ENCODE results near the gene HDAC4. TPM values are rescaled to one million over a fixed set of nuclear protein-coding genes. Genes with fewer than 3 reads are reported as not detected.

The HDAC4 gene
- total RNA-seq, 5 donors from 2014 or later (not counting 1 experiment from before 2014, with no cell fraction given): 44.8 to 80.2 (median 60.9) TPM

DNA sequence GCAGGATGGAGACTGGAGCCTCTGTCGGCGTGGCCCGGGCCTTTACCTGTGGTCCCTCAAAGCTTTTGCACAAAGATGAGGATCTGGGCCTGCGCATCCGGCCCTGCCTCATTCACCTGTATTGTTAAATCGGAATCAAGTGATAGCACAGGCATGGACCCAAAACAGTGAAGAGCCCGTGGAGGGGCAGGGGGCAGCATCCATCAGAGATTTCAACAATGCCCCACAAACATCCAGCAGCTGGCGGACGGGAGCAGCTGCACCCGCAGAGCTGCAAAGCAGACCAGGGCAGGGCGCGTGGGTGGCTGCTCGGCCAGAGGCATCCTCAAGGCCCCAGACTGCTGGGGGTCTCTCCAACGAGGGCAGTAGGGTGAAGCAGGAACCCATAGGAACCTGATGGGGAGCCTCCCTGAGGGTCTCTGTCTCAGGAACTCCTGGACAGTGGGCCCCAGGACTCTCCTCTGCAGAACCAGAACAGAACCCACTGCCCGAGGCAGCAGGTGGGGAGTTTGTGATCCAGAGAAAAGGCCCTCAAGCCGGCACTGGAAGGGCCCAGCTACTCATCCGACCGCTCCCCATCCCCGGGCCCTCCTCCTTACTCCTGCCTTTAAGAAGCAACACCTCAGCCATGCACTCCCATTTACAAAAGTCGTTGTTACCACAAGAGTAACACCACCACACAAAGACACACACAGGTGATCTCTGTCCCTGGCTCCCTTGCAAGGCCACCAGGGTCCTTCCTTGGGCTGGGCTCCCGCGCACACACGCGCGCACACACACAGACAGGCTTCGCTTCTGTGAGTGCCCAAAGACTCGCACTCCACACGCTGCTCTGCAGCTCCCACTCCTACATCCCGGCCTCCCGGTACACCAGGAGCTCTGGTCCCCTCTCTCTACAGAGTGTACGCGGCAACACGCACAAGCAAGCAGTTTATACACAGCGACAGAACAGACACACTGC lies 28.8 kb downstream of the HDAC4 start:
- ChIA-PET CTCF (no interaction called here), POLR2A (interaction anchor here in 1 of 2 donors (0.6 kb wide), 1 partner anchor 10 kb away, joined by 3 read pairs; no protein-coding TSS in a partner anchor)
- peak in 1 of 35 experiments; percentile 1 for DNase-seq

GRCh38 chr2:239370876-239371725 lies 29.7 kb downstream of the HDAC4 start:
- no peaks in the 10 kb centered on the region for H3K9me3 Mint-ChIP-seq

More for the DNA sequence above, 28.8 kb downstream of the HDAC4 start:
- H3K27ac Mint-ChIP-seq: no peak overlapping the region
- Histone ChIP-seq H3K27me3 (replicated peaks in 1 of 2; ENCODE audit: control insufficient read depth in 2 of 2, extremely low read depth in 1 of 2, insufficient read depth in 2 of 2, low read length in 1 of 2) (no peaks in the 10 kb centered on the region), H3K27ac (ENCODE audit: low read length) (no peak overlapping the region), H3K9me3 (no peaks in the 10 kb centered on the region), H3K36me3 (ENCODE audit: control insufficient read depth in 2 of 2, extremely low read depth in 1 of 2, insufficient read depth in 1 of 2, low read length in 1 of 2) (peaks cover 0 to 3% of the 10 kb centered on the region in 2 donors), H3K4me1 (ENCODE audit: control insufficient read depth in 1 of 2, extremely low read depth in 1 of 2, insufficient read depth in 2 of 2, low read length in 2 of 2) (peaks cover 18 to 44% of the 10 kb centered on the region in 2 experiments), H3K4me3 (ENCODE audit: control insufficient read depth in 1 of 2, extremely low read depth in 1 of 2, low read length in 1 of 2) (no peak overlapping the region)
- ATAC-seq (replicated peaks in 1 of 4): no peak
- no peaks in the 10 kb centered on the region for H3K36me3 Mint-ChIP-seq
- no peaks in the 10 kb centered on the region for H3K27me3 Mint-ChIP-seq
- H3K9me3 Mint-ChIP-seq: no peaks in the 10 kb centered on the region
- H3K4me3 Mint-ChIP-seq: no peak overlapping the region
- H3K4me1 Mint-ChIP-seq: peaks cover 0 to 8% (median 2%) of the 10 kb centered on the region in 3 donors
- 92% methylated on average over 28 of the region's 34 CpGs for WGBS (ENCODE audit: insufficient coverage)

DNA sequence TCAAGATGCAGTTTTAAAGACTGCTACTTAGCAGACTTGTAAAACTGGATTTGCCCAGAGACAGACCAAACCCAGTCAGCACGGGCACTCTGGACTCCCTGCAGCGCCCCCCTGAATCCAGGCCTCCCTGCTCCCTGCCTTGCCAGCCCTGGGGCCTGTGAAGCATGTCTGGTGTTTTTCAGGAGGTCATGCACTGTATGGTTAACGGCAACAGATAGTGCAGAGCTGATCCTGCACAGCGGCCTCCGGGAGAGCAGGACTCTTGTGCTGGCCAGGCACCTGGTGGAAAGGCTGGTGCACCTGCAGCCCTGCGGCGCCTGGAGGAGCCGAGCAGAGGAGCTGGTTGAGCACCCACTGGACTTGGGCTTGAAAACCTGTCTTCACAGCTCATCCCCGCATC lies 30.4 kb downstream of the HDAC4 start:
- H3K4me3 ChIP-seq (ENCODE audit: control insufficient read depth in 1 of 2, extremely low read depth in 1 of 2, low read length in 1 of 2): peak overlapping the region; percentile 19 to 34
- no peaks in the 10 kb centered on the region for H3K9me3 ChIP-seq
- DNase-seq: peak in 1 of 35 experiments; percentile 2
- peak overlapping the region; percentile 74 to 79 (median 76) for H3K4me3 Mint-ChIP-seq
- H3K27me3 ChIP-seq (replicated peaks in 1 of 2; ENCODE audit: control insufficient read depth in 2 of 2, extremely low read depth in 1 of 2, insufficient read depth in 2 of 2, low read length in 1 of 2): no peaks in the 10 kb centered on the region
- H3K4me1 ChIP-seq (ENCODE audit: control insufficient read depth in 1 of 2, extremely low read depth in 1 of 2, insufficient read depth in 2 of 2, low read length in 2 of 2): peaks cover 18 to 44% of the 10 kb centered on the region in 2 experiments
- H3K27ac ChIP-seq (ENCODE audit: low read length): peak overlapping the region; percentile 90
- H3K36me3 Mint-ChIP-seq: no peaks in the 10 kb centered on the region
- H3K27ac Mint-ChIP-seq: no peak overlapping the region
- CTCF ChIA-PET: interaction anchor here in 1 of 2 donors (0.6 to 1.4 kb wide), 4 partner anchors 10 to 49 kb away, joined by 3 to 11 read pairs (median 6); partner anchors contain the start of gene HDAC4
- POLR2A ChIA-PET: interaction anchor here (0.7 to 1.9 kb wide), 3 partner anchors 10 to 31 kb away, joined by 3 to 23 read pairs (median 17); partner anchors contain the start of gene HDAC4 (in 1 of the 2)
- WGBS (ENCODE audit: insufficient coverage): 95% methylated on average over 9 of the region's 9 CpGs
- no peaks in the 10 kb centered on the region for H3K27me3 Mint-ChIP-seq
- H3K4me1 Mint-ChIP-seq: peaks cover 2 to 15% (median 4%) of the 10 kb centered on the region in 3 donors
- H3K9me3 Mint-ChIP-seq: no peaks in the 10 kb centered on the region
- peaks cover 0 to 3% of the 10 kb centered on the region in 2 donors for H3K36me3 ChIP-seq (ENCODE audit: control insufficient read depth in 2 of 2, extremely low read depth in 1 of 2, insufficient read depth in 1 of 2, low read length in 1 of 2)
- ATAC-seq (replicated peaks in 1 of 4): no peak

More at GRCh38 chr2:239370876-239371725, 29.7 kb downstream of the HDAC4 start:
- Mint-ChIP-seq H3K4me3 (peak overlapping the region in 1 of 3 donors; percentile 3), H3K27ac (no peak overlapping the region), H3K36me3 (no peaks in the 10 kb centered on the region), H3K4me1 (peaks cover 2 to 8% (median 4%) of the 10 kb centered on the region in 3 donors), H3K27me3 (no peaks in the 10 kb centered on the region)
- H3K4me3 ChIP-seq (ENCODE audit: control insufficient read depth in 1 of 2, extremely low read depth in 1 of 2, low read length in 1 of 2): no peak overlapping the region
- DNase-seq (peak in 1 of 35 experiments; percentile 0), ATAC-seq (replicated peaks in 1 of 4) (no peak)
- peaks cover 0 to 3% of the 10 kb centered on the region in 2 donors for H3K36me3 ChIP-seq (ENCODE audit: control insufficient read depth in 2 of 2, extremely low read depth in 1 of 2, insufficient read depth in 1 of 2, low read length in 1 of 2)
- peaks cover 18 to 44% of the 10 kb centered on the region in 2 experiments for H3K4me1 ChIP-seq (ENCODE audit: control insufficient read depth in 1 of 2, extremely low read depth in 1 of 2, insufficient read depth in 2 of 2, low read length in 2 of 2)
- peak overlapping the region; percentile 90 for H3K27ac ChIP-seq (ENCODE audit: low read length)
- H3K9me3 ChIP-seq: no peaks in the 10 kb centered on the region
- 92% methylated on average over 13 of the region's 13 CpGs for WGBS (ENCODE audit: insufficient coverage)
- ChIA-PET POLR2A (interaction anchor here in 1 of 2 donors (0.7 kb wide), 1 partner anchor 9 kb away, joined by 3 read pairs; no protein-coding TSS in a partner anchor), CTCF (interaction anchor here in 1 of 2 donors (0.6 kb wide), 1 partner anchor 11 kb away, joined by 3 read pairs; no protein-coding TSS in a partner anchor)
- H3K27me3 ChIP-seq (replicated peaks in 1 of 2; ENCODE audit: control insufficient read depth in 2 of 2, extremely low read depth in 1 of 2, insufficient read depth in 2 of 2, low read length in 1 of 2): no peaks in the 10 kb centered on the region

- DNase-seq (peak; percentile 40 to 95 (median 82)), ATAC-seq (replicated peaks in 1 of 4) (peak; percentile 93 to 98 (median 96))
- no peaks in the 10 kb centered on the region for H3K27me3 ChIP-seq (replicated peaks in 1 of 2; ENCODE audit: control insufficient read depth in 2 of 2, extremely low read depth in 1 of 2, insufficient read depth in 2 of 2, low read length in 1 of 2)
- H3K36me3 ChIP-seq (ENCODE audit: control insufficient read depth in 2 of 2, extremely low read depth in 1 of 2, insufficient read depth in 1 of 2, low read length in 1 of 2): peaks cover 0 to under 1% of the 10 kb centered on the region in 2 donors
- peak overlapping the region in 1 of 2 donors; percentile 34 for H3K4me3 ChIP-seq (ENCODE audit: control insufficient read depth in 1 of 2, extremely low read depth in 1 of 2, low read length in 1 of 2)
- CTCF ChIA-PET: interaction anchor here in 1 of 2 donors (0.9 to 1.4 kb wide), 6 partner anchors 11 to 104 kb away, joined by 3 to 11 read pairs (median 4); partner anchors contain the start of gene HDAC4
- POLR2A ChIA-PET: interaction anchor here (0.5 to 1.9 kb wide), 8 partner anchors 10 to 132 kb away, joined by 3 to 23 read pairs (median 4); partner anchors contain the start of gene HDAC4 (in 1 of the 2)
- no peaks in the 10 kb centered on the region for H3K9me3 Mint-ChIP-seq
- peaks cover 18 to 45% of the 10 kb centered on the region in 2 experiments for H3K4me1 ChIP-seq (ENCODE audit: control insufficient read depth in 1 of 2, extremely low read depth in 1 of 2, insufficient read depth in 2 of 2, low read length in 2 of 2)
- peak overlapping the region; percentile 90 for H3K27ac ChIP-seq (ENCODE audit: low read length)
- H3K27ac Mint-ChIP-seq: no peak overlapping the region
- no peaks in the 10 kb centered on the region for H3K27me3 Mint-ChIP-seq
- H3K36me3 Mint-ChIP-seq: no peaks in the 10 kb centered on the region
- WGBS (ENCODE audit: insufficient coverage): 27% methylated on average over 11 of the region's 20 CpGs
- H3K4me1 Mint-ChIP-seq: peaks cover 5 to 20% (median 5%) of the 10 kb centered on the region in 3 donors
- H3K9me3 ChIP-seq: no peaks in the 10 kb centered on the region
- peak overlapping the region; percentile 74 to 79 (median 76) for H3K4me3 Mint-ChIP-seq
Observed at GRCh38 chr2:239369631-239370161, 31.1 kb downstream of the HDAC4 start.

GRCh38 chr2:239368906-239369552 lies 31.8 kb downstream of the HDAC4 start:
- WGBS (ENCODE audit: insufficient coverage): 90% methylated on average over 15 of the region's 20 CpGs
- Mint-ChIP-seq H3K9me3 (no peaks in the 10 kb centered on the region), H3K4me1 (peaks cover 8 to 25% (median 11%) of the 10 kb centered on the region in 3 donors), H3K4me3 (peak overlapping the region in 1 of 3 donors; percentile 76), H3K27ac (peak overlapping the region; percentile 29 to 47), H3K36me3 (no peaks in the 10 kb centered on the region), H3K27me3 (no peaks in the 10 kb centered on the region)
- peak in 1 of 35 experiments; percentile 2 for DNase-seq
- no peaks in the 10 kb centered on the region for H3K9me3 ChIP-seq
- CTCF ChIA-PET: interaction anchor here (0.6 to 1.4 kb wide), 6 partner anchors 28 to 104 kb away, joined by 3 to 7 read pairs (median 3); partner anchors contain the start of gene HDAC4 (in 1 of the 2)
- no peaks in the 10 kb centered on the region for H3K36me3 ChIP-seq (ENCODE audit: control insufficient read depth in 2 of 2, extremely low read depth in 1 of 2, insufficient read depth in 1 of 2, low read length in 1 of 2)
- peak overlapping the region; percentile 90 for H3K27ac ChIP-seq (ENCODE audit: low read length)
- no peak for ATAC-seq (replicated peaks in 1 of 4)
- H3K4me3 ChIP-seq (ENCODE audit: control insufficient read depth in 1 of 2, extremely low read depth in 1 of 2, low read length in 1 of 2): no peak overlapping the region
- H3K4me1 ChIP-seq (ENCODE audit: control insufficient read depth in 1 of 2, extremely low read depth in 1 of 2, insufficient read depth in 2 of 2, low read length in 2 of 2): peaks cover 18 to 51% of the 10 kb centered on the region in 2 experiments
- no peaks in the 10 kb centered on the region for H3K27me3 ChIP-seq (replicated peaks in 1 of 2; ENCODE audit: control insufficient read depth in 2 of 2, extremely low read depth in 1 of 2, insufficient read depth in 2 of 2, low read length in 1 of 2)
- POLR2A ChIA-PET: interaction anchor here (0.5 to 1.9 kb wide), 7 partner anchors 12 to 132 kb away, joined by 3 to 23 read pairs (median 5); partner anchors contain the start of gene HDAC4 (in 1 of the 2)

All from T-cell (primary cell).